SKM-1 treated with dmso at 0.1 percent for 144 hours (cell line): ENCODE data around the gene NR6A1.

Source experiments
- DNase-seq: peaks from one replicate; lab custom pipeline; 2025; ENCODE audit not compliant: unreplicated experiment; lab: John Stamatoyannopoulos, UW

Gene NR6A1

GRCh38 chr9:124495126-124496074, 275.7 kb downstream of the NR6A1 start:
- no peak for DNase-seq

DNA sequence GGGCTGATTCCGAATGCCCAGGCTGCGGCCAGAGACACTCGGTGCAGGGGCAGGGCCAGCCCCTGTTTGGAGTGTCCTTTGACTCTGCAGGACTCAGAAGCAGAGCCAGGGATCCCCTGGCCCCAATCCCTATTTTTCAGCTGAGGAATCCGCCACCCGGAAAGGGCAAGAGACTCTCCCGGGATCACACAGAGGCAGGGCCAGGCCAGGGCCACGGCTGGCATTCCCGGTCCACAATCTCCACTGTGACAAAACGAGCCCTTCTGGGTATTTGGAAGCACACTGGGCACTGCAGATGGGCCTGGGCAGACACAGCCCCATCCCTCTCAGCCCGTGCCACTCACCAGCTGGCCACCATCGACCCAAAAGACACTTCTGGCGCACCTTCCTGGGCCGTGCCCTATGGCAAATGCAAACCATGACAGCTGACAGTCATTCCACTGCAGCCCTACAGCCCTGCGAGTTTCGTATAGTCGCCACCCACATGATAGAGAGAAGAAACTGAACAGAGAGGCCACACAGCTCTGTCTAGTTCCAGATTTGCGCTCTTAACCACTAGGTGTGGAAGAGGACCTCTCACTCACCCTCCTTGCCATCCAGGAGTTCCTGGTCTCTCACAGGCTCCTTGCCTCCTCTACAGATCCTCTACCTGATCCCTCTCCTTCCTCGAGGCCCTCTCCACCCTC, 277.2 kb downstream of the NR6A1 start:
- DNase-seq = no peak

- DNase-seq = no peak
Observed at GRCh38 chr9:124493218-124493617, 277.9 kb downstream of the NR6A1 start.

- no peak for DNase-seq
Observed at GRCh38 chr9:124492818-124493217, 278.3 kb downstream of the NR6A1 start.

DNA sequence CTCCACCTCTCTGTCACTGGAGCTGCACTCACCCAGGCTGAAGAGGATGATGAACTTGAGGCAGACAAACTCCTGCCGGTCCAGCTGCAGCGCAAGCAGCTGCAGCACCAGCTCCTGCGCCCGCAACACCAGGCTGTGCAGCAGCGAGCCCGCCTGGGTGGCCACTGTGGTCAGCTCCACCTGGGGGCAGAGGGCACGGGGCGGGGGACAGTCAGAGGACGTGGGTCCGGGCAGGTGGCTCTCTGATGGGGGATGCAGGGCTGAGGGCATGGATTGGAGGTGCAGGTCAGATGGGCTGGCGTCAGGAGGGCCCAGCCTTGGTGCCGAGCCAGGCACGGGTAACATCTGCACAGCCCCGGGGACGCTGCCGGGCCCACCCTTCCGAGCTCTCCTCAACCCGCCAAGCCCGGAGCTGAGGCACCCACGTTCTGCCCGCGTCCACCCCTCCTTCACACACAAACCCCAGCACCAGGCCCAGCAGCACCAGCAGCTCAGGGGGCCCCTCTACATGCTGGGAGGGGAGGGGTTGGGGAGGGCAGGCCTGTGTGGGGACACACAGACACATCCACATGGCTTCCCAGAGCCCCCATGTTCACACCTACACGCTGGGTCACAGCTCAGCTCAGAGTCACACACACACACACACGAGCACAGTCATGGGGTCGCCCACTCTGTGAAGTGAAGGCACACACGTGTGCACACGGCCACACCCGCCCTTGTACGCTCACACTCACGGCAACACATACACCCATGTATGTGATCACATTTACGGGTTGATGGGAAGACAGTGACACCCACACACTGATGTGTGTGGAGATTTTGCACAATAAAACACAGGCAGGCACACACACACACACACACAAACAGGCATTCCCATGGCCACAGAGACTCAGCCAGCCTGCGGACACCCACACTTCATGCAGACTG, 279.8 kb downstream of the NR6A1 start:
- DNase-seq = no peak

- DNase-seq = no peak
Observed at GRCh38 chr9:124490004-124490403, 281.1 kb downstream of the NR6A1 start.

DNA sequence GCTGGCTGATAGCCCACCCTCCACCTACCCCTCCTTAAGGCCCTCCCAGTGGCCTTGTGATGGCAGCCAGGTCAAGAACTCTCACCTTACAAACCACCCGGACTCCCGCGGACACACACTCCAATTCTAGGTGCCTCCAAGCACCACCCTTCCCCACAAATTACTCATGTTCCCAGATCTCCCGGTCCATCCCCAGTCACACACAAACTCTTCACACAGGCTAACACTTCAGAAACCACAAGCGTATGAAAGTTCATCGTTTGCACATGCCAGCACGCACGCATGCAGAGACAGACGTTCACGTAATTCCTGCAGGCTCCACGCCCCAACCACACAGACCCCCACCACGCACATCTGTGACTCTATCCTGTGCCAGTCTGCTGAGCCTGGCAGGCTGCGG, 281.9 kb downstream of the NR6A1 start:
- DNase-seq = no peak

- no peak for DNase-seq
Observed at GRCh38 chr9:124488641-124489210, 282.4 kb downstream of the NR6A1 start.

DNA sequence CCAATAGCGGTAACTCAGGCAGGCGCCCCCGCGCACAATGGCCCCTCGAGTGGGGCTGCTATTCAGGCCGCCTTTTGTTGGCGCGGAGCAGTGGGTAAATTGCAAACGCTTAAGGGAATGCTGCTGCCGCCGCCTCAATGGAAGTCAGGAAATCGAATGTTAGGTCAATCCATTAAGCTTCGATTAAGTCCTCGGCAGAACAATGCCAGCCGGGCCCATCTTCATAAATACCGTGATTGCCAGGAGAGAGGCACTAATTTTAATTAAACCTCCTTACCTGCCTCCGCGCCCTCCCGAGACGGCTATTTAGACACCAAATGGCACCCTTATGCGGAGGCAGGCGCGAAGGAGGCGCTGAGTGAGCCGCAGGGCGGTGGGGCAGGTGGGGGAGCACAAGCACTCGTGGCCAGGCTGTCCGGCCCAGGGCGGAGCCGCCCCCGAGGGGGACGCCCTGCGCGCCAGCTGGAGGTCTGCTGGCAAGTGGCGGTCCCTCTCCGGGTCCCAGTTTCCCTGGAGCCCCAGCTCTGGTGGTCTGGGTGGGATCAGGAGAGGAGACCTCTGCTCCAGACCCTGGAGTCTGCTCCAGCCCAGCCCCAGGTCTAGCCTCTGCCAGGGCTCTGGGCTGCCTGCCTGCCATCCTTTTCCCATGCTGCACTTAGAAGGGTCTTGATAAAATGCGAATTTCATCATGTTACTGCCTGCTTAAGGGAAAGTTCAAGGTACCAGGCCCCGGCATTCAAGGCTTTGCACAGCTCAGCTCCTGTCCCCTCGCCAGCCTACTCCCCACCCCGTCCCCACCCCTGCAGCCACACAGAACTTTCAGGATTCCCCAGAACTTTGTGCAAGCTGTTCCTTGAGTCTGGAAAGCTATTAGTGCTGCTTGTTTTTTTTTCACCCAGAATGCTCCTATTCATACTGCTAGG, 283.6 kb downstream of the NR6A1 start:
- DNase-seq = no peak

DNA sequence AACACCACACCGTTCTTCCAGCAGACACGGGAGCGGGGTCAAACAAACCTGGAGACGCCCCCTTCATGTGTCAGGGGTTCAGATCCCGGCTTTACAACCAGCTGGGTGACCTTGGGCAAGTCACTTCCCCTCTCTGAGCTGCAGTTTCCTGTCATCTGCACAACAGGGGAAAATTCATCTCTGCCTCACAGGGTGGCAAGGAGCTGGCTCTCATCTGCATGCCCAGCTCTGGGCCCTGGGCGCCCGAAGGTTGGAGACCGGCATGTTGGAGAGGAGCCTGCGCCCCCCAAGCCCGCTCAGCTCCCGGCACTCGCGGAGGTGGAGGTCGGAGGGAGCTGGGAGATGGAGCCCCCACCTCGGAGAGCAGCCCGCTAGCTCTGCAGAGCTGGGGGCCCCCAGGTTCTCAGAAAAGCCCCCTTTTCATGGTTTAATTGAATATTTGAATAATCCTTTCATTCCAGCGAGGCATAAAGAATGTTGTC, 284.3 kb downstream of the NR6A1 start:
- no peak for DNase-seq

DNA sequence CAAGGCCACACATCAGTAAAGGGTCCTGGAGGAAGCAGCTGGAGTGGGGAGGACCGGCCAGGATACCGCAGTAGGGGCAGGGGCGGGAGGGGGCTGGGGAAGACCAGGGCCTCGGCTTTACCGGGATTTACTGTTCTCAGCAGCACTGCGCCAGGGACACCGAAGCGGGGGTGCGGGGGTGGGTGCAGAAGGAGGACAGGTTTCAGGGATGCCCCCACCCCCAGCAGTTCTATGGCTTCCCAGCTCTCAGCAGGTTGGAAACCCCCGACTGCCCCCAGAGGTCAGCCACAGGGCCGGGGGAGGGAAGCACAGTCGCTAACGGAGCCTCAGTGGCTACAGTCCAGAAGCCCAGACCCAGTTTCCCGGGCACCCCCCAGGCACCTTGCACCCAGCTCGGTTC, 285.2 kb downstream of the NR6A1 start:
- DNase-seq = no peak

- DNase-seq = no peak
Observed at GRCh38 chr9:124485201-124485600, 285.9 kb downstream of the NR6A1 start.

GRCh38 chr9:124483481-124483880, 287.6 kb downstream of the NR6A1 start:
- no peak for DNase-seq

DNA sequence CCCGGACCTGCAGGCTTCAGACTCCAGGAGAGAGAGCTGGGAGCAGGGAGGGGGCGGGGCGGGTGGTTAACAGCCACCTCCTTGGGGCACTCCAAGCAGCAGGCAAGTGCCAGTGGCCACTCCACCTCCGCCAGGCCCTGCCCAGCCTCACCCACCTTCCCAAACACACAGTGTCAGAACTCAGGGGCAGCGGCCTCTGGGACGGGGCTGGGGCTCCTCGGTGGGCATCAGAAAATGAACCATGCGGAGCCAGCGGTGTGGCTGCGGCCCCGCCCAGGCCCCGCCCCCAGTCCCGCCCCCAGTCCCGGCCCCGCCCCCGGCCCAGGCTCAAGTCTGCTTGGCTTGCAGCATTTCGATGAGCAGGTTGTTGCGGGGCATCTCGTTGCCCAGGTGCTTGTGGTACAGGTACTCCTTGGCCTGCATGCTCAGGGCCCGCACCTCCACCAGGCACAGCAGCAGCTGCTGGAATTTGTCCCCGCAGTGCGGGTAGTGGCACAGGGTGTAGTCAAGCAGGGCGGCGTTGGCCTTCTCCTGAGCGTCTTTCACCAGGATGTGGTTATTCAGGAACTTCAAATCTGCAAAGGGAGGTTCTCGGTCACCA, 288.6 kb downstream of the NR6A1 start:
- no peak for DNase-seq

DNA sequence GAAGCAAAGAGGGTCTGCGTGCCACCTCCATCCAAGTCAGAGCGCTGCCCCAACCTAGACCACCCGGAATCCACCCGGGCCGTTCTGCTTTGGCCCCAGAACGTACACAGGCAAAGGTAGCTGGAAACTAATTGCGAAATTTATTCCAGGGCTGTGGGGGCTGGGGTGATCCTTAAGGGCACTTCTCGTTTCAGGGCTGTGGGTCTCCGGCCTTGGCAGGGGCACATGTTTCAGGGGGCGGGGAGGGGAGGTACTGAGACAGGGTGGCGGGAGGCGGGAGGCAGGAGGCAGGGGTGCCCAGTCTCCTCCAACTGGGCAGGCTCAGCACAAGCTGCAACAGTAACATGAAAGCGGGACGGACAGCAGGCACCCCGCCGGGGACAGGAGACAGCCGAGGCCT, 290.0 kb downstream of the NR6A1 start:
- peak; percentile 43 for DNase-seq

- DNase-seq = peak; percentile 29
Observed at GRCh38 chr9:124480621-124480981, 290.5 kb downstream of the NR6A1 start.

DNA sequence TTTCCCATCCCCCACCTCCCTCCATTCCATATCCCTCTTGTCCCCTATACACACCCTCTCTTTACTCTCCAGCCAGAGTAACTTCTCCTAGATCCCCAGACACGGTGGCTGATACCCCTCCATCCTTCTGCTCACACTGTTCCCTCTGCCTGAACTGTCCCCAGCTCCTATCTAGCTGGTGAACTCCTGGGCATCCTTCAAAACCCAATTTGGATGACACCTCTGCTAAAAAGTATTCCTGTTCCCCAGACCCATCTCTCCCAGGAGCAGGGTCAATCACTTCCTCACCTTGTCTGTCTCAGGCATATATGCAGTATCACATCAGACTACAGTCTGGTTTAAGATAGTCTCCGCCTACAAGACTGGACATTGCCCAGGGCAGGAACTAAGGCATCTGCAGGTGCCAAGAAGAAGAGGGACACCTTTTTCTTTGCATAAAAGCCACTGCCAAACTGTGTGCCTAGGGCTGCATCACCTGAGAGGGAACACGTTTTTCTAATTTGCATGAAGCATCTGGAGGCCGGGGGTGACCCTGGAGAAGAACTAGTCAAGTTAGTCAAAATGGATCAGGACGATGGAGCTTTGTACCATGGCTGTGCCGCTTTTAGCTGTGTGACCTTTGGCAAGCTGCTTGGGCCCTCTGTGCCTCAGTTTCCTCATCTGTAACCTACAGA, 291.0 kb downstream of the NR6A1 start:
- no peak for DNase-seq

DNA sequence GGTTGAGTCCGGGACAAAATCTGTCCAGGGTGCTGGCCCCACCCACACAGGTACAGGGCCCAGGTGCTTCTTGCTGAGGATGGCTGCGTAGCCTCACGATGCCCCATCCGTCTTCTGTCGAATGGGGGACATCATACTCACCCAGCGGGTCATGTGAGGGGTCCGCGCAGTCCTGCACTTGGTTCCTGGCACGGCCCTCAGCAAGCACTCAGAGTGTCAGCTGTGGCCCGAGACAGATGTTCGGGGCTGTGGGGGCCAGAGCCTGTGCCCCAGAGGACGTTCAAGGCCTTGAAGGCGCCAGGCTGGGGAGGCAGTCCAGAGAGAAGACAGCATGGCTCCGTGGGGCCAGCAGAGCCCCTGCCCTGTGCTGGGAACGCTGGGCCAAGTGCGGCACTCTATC, 291.7 kb downstream of the NR6A1 start:
- DNase-seq = no peak

DNA sequence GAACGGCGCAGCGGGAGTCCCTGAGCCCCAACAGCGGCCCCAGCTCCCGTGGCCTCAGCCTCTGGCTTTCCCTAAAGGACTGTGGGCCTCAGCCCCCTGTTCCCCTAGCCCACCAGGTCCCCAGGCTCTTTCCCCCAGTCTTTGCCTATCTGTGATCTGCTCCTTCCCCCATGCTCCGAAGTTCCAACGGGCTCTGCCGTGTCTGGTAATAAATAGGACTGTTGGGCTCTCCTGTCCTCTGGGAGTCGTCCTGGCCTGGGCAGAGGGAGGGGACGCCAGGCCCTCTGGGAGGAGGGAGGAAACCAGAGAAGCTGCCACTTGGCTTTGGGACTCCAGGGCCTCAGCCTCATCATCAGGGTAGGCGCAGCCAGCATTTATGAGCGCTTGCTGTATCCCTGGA, 292.8 kb downstream of the NR6A1 start:
- no peak for DNase-seq
